Ascending aorta (tissue), 2 donors: ENCODE measurements around the gene PHF2. TPM values are rescaled to one million over a fixed set of nuclear protein-coding genes. Genes with fewer than 3 reads are reported as not detected.

ENCODE experiments used
- DNase-seq, 2 donors: peaks; one replicate each; pipeline ENCODE4 v3.0.0-alpha.2; 2019; ENCODE audit warnings: low spot score in 2 of 2
- H3K27ac ChIP-seq, 2 donors: fragments of 200-600 bp; sonication (generic); one replicate each; pipeline ENCODE4 v1.5.1; 2016 to 2017; ENCODE audit warnings: mild to moderate bottlenecking in 1 of 2
- H3K27me3 ChIP-seq: fragments of 200-600 bp; sonication (generic); one replicate; pipeline ENCODE4 v1.5.1; 2017
- H3K36me3 ChIP-seq, 2 donors: fragments of 200-600 bp; sonication (generic); one replicate each; pipeline ENCODE4 v1.5.1; 2016
- H3K4me1 ChIP-seq, 2 donors: fragments of 200-600 bp; sonication (generic); one replicate each; pipeline ENCODE4 v1.5.1; 2016 to 2017; ENCODE audit warnings: mild to moderate bottlenecking in 1 of 2
- H3K4me3 ChIP-seq, 2 donors: fragments of 200-600 bp; sonication (generic); one replicate each; pipeline ENCODE4 v1.5.1; 2016 to 2017; ENCODE audit warnings: mild to moderate bottlenecking in 1 of 2
- H3K9me3 ChIP-seq, 2 donors: fragments of 200-600 bp; sonication (generic); one replicate each; pipeline ENCODE4 v1.5.1; 2016
- intact Hi-C: fragments of 100-400 bp; cut with DNase I; formaldehyde crosslinking; loops from one replicate; pipeline ENCODE4 v1.15.1; 2023
- total RNA-seq: library from RNA; depleted of rRNA; stranded (reverse); fragments of >200 nt; gene quantifications from one replicate; pipeline ENCODE4 v1.1.0, GENCODE V29; 2016
- TF ChIP-seq, protein P1 (sequence below), 3 experiments: fragments of 200-600 bp in 2 of 3; fragments of 450-650 bp in 1 of 3; sonication (generic) in 2 of 3; IDR thresholded peaks; one replicate each; pipeline ENCODE4 v1.5.1; 2016 to 2019; ENCODE audit warnings: antibody characterized with exemption in 3 of 3, mild to moderate bottlenecking in 1 of 3, moderate library complexity in 1 of 3

PHF2 gene
- total RNA-seq, 1 donor from 2014 or later: 45.1 TPM

DNA sequence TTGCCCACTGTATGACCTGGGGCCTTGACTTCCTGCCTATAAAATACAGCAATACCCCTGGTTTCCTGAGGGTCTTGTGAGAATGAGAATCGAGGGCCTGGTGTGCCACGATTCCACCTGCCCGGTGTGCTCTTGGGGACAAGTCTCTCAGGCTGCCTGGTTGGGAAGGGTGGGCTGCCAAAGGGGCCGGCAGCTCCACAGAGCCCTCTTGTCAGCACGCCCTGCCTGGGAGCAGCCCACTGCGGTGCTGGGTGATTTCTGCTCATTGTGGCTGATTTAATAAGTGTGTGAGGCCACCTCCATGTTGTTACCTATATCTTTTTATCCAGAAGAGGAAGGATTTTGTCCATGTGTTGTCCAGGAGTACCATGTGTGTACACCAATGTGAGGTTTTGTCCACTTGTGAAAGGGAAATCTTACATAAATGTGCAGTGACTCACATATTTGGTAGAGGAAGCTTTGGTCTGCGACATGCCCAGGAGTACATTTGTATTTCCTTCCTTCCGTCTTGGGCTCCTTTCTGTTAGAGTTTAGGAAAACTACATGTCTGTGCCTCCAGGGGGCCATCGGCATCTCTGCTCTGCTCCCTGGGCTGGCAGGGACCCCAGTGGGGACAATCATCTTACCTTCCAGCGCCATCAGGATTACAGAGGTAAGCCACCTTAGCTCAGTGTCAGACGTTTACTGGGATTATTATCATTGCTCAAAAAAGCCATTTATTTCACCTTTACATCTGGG is 108.6 kb downstream of the PHF2 start:
- TF ChIP-seq, protein P1, sequence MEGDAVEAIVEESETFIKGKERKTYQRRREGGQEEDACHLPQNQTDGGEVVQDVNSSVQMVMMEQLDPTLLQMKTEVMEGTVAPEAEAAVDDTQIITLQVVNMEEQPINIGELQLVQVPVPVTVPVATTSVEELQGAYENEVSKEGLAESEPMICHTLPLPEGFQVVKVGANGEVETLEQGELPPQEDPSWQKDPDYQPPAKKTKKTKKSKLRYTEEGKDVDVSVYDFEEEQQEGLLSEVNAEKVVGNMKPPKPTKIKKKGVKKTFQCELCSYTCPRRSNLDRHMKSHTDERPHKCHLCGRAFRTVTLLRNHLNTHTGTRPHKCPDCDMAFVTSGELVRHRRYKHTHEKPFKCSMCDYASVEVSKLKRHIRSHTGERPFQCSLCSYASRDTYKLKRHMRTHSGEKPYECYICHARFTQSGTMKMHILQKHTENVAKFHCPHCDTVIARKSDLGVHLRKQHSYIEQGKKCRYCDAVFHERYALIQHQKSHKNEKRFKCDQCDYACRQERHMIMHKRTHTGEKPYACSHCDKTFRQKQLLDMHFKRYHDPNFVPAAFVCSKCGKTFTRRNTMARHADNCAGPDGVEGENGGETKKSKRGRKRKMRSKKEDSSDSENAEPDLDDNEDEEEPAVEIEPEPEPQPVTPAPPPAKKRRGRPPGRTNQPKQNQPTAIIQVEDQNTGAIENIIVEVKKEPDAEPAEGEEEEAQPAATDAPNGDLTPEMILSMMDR (IDR thresholded peaks at IDR 0.05): no peak
- Histone ChIP-seq H3K36me3 (no peaks in the 10 kb centered on the region), H3K27me3 (no peaks in the 10 kb centered on the region), H3K27ac (no peak overlapping the region), H3K4me3 (no peak overlapping the region), H3K4me1 (no peaks in the 10 kb centered on the region), H3K9me3 (peaks cover 0 to 15% of the 10 kb centered on the region in 2 donors)
- intact Hi-C loops: loop anchor here (10.0 kb wide), 1 partner anchor 530 kb away; no protein-coding TSS in a partner anchor
- peak in 1 of 2 donors; percentile 39 for DNase-seq

DNA sequence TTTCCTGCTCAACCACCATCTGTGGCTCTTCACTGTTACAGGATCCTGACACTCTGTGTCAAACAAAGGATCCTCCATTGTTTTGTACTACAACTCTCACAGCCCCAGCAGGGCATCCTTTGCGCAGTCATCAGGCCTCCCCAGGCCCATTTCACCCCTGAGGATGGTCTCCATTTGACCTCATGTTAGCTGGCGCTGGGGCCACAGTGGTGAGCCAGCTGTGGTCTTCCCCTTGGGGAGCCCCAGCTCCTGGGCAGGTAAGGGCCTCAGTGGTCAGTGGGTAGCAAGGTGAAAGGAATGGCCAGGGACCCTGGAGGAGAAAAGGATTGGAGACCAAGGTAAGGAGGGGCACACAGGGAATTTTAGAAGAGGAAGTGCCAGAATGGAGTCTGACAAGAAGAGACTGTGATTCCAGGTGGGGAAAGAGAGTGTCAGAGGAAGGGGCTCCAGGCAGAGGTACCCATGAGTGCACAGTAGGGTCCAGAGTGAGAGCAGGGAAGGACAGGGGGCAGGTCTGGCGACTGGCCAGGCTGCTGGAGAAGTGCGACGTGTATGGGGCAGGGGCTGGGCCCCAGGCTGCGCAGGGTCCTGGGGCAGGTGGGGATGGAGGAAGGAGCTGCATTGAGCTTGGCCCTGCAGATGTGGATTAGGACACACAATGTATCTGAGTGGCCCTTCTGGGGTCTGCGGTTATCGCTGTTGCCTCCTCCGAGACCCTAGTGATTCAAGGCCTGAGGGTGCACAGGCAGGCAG is 109.9 kb downstream of the PHF2 start:
- Histone ChIP-seq H3K4me1 (no peaks in the 10 kb centered on the region), H3K27me3 (no peaks in the 10 kb centered on the region), H3K27ac (no peak overlapping the region), H3K9me3 (peaks cover 4 to 27% of the 10 kb centered on the region in 2 donors), H3K36me3 (no peaks in the 10 kb centered on the region), H3K4me3 (no peak overlapping the region)
- intact Hi-C loops: loop anchor here (10.0 kb wide), 1 partner anchor 528 kb away; no protein-coding TSS in a partner anchor
- peak in 1 of 2 donors; percentile 44 for DNase-seq
- TF ChIP-seq, protein P1 (IDR thresholded peaks at IDR 0.05): no peak

DNA sequence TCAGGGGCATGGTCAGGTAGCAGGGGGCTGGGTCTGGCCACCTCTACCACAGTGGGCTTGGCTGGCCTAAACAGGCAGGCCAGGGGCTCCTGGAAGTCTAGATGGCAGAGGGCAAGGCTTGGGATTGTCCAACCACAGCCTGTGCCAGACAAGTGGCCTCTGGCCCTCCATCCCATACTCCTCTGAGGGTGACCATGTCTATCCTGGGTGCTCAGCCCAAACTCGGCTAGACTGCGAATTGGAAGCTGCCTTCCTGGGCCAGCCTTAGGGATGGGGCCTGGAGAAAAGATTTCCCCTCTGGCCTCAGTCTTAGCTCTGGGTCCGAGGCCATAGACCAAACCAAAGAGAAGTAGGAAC is 110.5 kb downstream of the PHF2 start:
- H3K4me3 ChIP-seq: no peak overlapping the region
- H3K9me3 ChIP-seq: peaks cover 4 to 33% of the 10 kb centered on the region in 2 donors
- TF ChIP-seq, protein P1 (IDR thresholded peaks at IDR 0.05): no peak
- intact Hi-C loops: loop anchor here (10.0 kb wide), 1 partner anchor 528 kb away; no protein-coding TSS in a partner anchor
- no peaks in the 10 kb centered on the region for H3K4me1 ChIP-seq
- no peaks in the 10 kb centered on the region for H3K27me3 ChIP-seq
- H3K36me3 ChIP-seq: no peaks in the 10 kb centered on the region
- DNase-seq: no peak
- H3K27ac ChIP-seq: no peak overlapping the region

GRCh38 chr9:93690618-93691017 is 114.2 kb downstream of the PHF2 start:
- DNase-seq: no peak
- Histone ChIP-seq H3K27ac (no peak overlapping the region), H3K4me3 (no peak overlapping the region), H3K9me3 (peaks cover 4 to 34% of the 10 kb centered on the region in 2 donors), H3K27me3 (no peaks in the 10 kb centered on the region), H3K36me3 (no peaks in the 10 kb centered on the region), H3K4me1 (no peaks in the 10 kb centered on the region)
- intact Hi-C loops: no loop called here
- TF ChIP-seq, protein P1 (IDR thresholded peaks at IDR 0.05): no peak

DNA sequence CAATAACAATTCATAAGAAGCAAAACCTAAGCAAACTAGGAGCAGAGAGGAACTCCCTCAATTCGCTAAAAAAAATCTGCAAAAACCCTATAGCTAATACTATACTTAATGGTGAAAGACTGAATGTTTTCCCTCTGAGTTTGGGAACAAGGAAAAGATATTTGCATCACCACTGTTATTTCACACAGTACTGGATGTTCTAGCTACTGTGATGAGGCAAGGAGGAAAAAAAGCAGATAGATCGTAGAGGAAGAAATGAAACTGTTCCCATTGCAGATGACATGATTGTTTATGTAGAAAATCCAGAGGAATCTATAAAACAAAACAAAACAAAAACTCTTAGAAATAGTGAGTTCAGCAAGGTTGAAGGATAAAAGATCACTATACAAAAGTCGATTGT is 116.7 kb downstream of the PHF2 start:
- Histone ChIP-seq H3K4me1 (no peaks in the 10 kb centered on the region), H3K4me3 (no peak overlapping the region), H3K27ac (no peak overlapping the region), H3K9me3 (peaks cover 4 to 30% of the 10 kb centered on the region in 2 donors), H3K36me3 (no peaks in the 10 kb centered on the region), H3K27me3 (no peaks in the 10 kb centered on the region)
- intact Hi-C loops: no loop called here
- TF ChIP-seq, protein P1 (IDR thresholded peaks at IDR 0.05): no peak
- DNase-seq: no peak
